HepG2 (cell line): ENCODE results near the gene MMP25. TPM values are rescaled to one million over a fixed set of nuclear protein-coding genes. Genes with fewer than 3 reads are reported as not detected.

ENCODE experiments used
- ATAC-seq: fragments of 200-7000 bp; cut with Tn5 transposase; 3 replicates; pipeline ENCODE4 v1.9.1; 2020; ENCODE audit warnings: mild to moderate bottlenecking, moderate library complexity
- BruUV-seq: library from RNA; stranded (reverse); fragments of 400-500 nt; replicated peaks from 2 replicates; lab custom pipeline; 2021; lab: Mats Ljungman, UMichigan
- CTCF ChIA-PET: fragments of 300-600 bp; formaldehyde crosslinking; extraction: SDS; loops from one replicate; lab custom pipeline; 2021; ENCODE audit warnings: low total read pairs, inconsistent platforms, low intra/inter-chr PET ratio; lab: Yijun Ruan, JAX
- POLR2A ChIA-PET: fragments of 350-600 bp; sonication (Branson Sonifier 250); formaldehyde crosslinking; loops from one replicate; lab custom pipeline; 2020; ENCODE audit warnings: antibody characterized with exemption, inconsistent platforms; lab: Yijun Ruan, JAX
- DNase-seq: peaks from one replicate; pipeline ENCODE4 v3.0.0-alpha.2; 2015; ENCODE audit warnings: low spot score
- FAIRE-seq: peaks from 3 replicates; lab custom pipeline; 2011; peaks lifted over from hg19 to GRCh38; lab: Jason Lieb, UNC
- H2AFZ ChIP-seq: one replicate; pipeline ENCODE4 v1.6.1; 2011; ENCODE audit warnings: low read length, inconsistent platforms
- H3K27ac ChIP-seq: fragments of 300-600 bp; 3 replicates; pipeline ENCODE4 v1.8.0; 2011; ENCODE audit warnings: mixed run types, mild to moderate bottlenecking, mixed read lengths, low read length, inconsistent platforms; ENCODE audit not compliant: insufficient read depth; ENCODE audit errors: extremely low read length
- H3K27me3 ChIP-seq, 2 experiments: fragments of 200-600 bp in 1 of 2; 2 replicates in 1 of 2; 3 replicates in 1 of 2; pipeline versions ENCODE4 v1.6.0 to v1.8.0; 2011; ENCODE audit warnings: low read length in 2 of 2, mild to moderate bottlenecking in 2 of 2, moderate library complexity in 2 of 2, inconsistent platforms in 1 of 2; ENCODE audit not compliant: insufficient read depth in 2 of 2, control insufficient read depth in 1 of 2
- H3K36me3 ChIP-seq, 2 experiments: fragments of 200-600 bp in 1 of 2; replicated peaks in 1 of 2; 2 replicates in 1 of 2; 3 replicates in 1 of 2; pipeline versions ENCODE4 v1.5.1 to v1.8.0; 2011; ENCODE audit warnings: low read length in 2 of 2, inconsistent platforms in 1 of 2; ENCODE audit not compliant: insufficient read depth in 2 of 2, control insufficient read depth in 1 of 2
- H3K4me1 ChIP-seq: 2 replicates; pipeline ENCODE4 v1.5.1; 2012; ENCODE audit warnings: low read length, inconsistent platforms; ENCODE audit not compliant: insufficient read depth
- H3K4me2 ChIP-seq: 2 replicates; pipeline ENCODE4 v1.6.0; 2011; ENCODE audit warnings: low read depth, low read length, inconsistent platforms
- H3K4me3 ChIP-seq, 3 experiments: fragments of 200-600 bp in 1 of 3; sonication (generic), shearing (Covaris generic) in 1 of 3; replicated peaks in 1 of 3; 2 replicates each; pipeline ENCODE4 v1.5.1; 2011 to 2016; ENCODE audit warnings: low read length in 3 of 3, inconsistent platforms in 2 of 3, low read depth in 2 of 3, mild to moderate bottlenecking in 2 of 3, control low read depth in 1 of 3, mixed read lengths in 1 of 3; ENCODE audit not compliant: insufficient read depth in 1 of 3
- H3K79me2 ChIP-seq: one replicate; pipeline ENCODE4 v1.6.1; 2011; ENCODE audit warnings: low read length, inconsistent platforms; ENCODE audit not compliant: insufficient read depth
- H3K9ac ChIP-seq: 2 replicates; pipeline ENCODE4 v1.6.0; 2011; ENCODE audit warnings: mild to moderate bottlenecking, low read depth, low read length, inconsistent platforms; ENCODE audit not compliant: insufficient read depth
- H3K9me3 ChIP-seq: 2 replicates; pipeline ENCODE4 v1.5.1; 2012; ENCODE audit warnings: mild to moderate bottlenecking, low read length
- H4K20me1 ChIP-seq: 2 replicates; pipeline ENCODE4 v1.6.0; 2011; ENCODE audit warnings: inconsistent platforms, mild to moderate bottlenecking, low read length, moderate library complexity; ENCODE audit not compliant: insufficient read depth
- EEA1 ChIP-seq: sonication (generic); formaldehyde crosslinking; IDR thresholded peaks from 2 replicates; pipeline ENCODE4 v1.5.1; 2020; ENCODE audit warnings: mild to moderate bottlenecking, missing genetic modification reagents, borderline replicate concordance
- ESRRA ChIP-seq: sonication (generic); formaldehyde crosslinking; IDR thresholded peaks from 2 replicates; pipeline ENCODE4 v1.5.1; 2020; ENCODE audit warnings: mild to moderate bottlenecking, low read depth, missing genetic modification reagents
- FOXA3 ChIP-seq: IDR thresholded peaks from 2 replicates; pipeline ENCODE4 v1.6.1; 2016; ENCODE audit warnings: missing genetic modification reagents, missing compliant biosample characterization
- KAT7 ChIP-seq: IDR thresholded peaks from 2 replicates; pipeline ENCODE4 v1.6.1; 2018; ENCODE audit warnings: borderline replicate concordance, missing compliant biosample characterization
- KAT8 ChIP-seq: IDR thresholded peaks from 2 replicates; pipeline ENCODE4 v1.6.1; 2016; ENCODE audit warnings: missing genetic modification reagents, missing compliant biosample characterization
- MEF2D ChIP-seq: sonication (generic); formaldehyde crosslinking; IDR thresholded peaks from 2 replicates; pipeline ENCODE4 v1.5.1; 2020; ENCODE audit warnings: mild to moderate bottlenecking, missing genetic modification reagents
- MEIS2 ChIP-seq: sonication (generic); formaldehyde crosslinking; IDR thresholded peaks from 2 replicates; pipeline ENCODE4 v1.9.0; 2021; ENCODE audit warnings: mild to moderate bottlenecking, missing genetic modification reagents
- MIER3 ChIP-seq: IDR thresholded peaks from 2 replicates; pipeline ENCODE4 v1.6.1; 2016; ENCODE audit warnings: missing compliant biosample characterization, borderline replicate concordance
- PITX1 ChIP-seq: sonication (generic); formaldehyde crosslinking; IDR thresholded peaks from 2 replicates; pipeline ENCODE4 v1.5.1; 2020; ENCODE audit warnings: mild to moderate bottlenecking, missing genetic modification reagents
- SRF ChIP-seq: IDR thresholded peaks from 2 replicates; pipeline ENCODE4 v1.6.1; 2011; ENCODE audit warnings: mild to moderate bottlenecking, low read depth, low read length, moderate library complexity
- TBX2 ChIP-seq: sonication (generic); formaldehyde crosslinking; IDR thresholded peaks from 2 replicates; pipeline ENCODE4 v1.5.0; 2020; ENCODE audit warnings: missing genetic modification reagents, mild to moderate bottlenecking, borderline replicate concordance
- ZBTB25 ChIP-seq: IDR thresholded peaks from 2 replicates; pipeline ENCODE4 v1.6.1; 2018; ENCODE audit warnings: missing genetic modification reagents
- ZBTB33 ChIP-seq: sonication (generic); formaldehyde crosslinking; IDR thresholded peaks from 2 replicates; pipeline ENCODE4 v1.4.0; 2020; ENCODE audit warnings: missing genetic modification reagents
- ZNF160 ChIP-seq: sonication (generic); formaldehyde crosslinking; IDR thresholded peaks from 2 replicates; pipeline ENCODE4 v1.8.0; 2022; ENCODE audit warnings: mild to moderate bottlenecking, inconsistent platforms, missing genetic modification reagents
- ZNF687 ChIP-seq: sonication (generic); formaldehyde crosslinking; IDR thresholded peaks from 2 replicates; pipeline ENCODE4 v1.5.1; 2020; ENCODE audit warnings: mild to moderate bottlenecking, missing genetic modification reagents, moderate library complexity
- ZSCAN25 ChIP-seq: sonication (generic); formaldehyde crosslinking; IDR thresholded peaks from 2 replicates; pipeline ENCODE4 v1.8.0; 2022; ENCODE audit warnings: mild to moderate bottlenecking, missing genetic modification reagents
- WGBS: methylation state at CpG from one replicate; pipeline ENCODE4 v1.1.6; 2017; ENCODE audit warnings: low lambda C conversion rate; 5-methylcytosine and 5-hydroxymethylcytosine counted together
- in situ Hi-C: cut with HindIII; loops from 2 replicates; pipeline ENCODE4 v1.10.0; 2017; ENCODE audit warnings: low pct_unique_long_range_greater_than_20kb; ENCODE audit not compliant: extremely low pct_ligation_motif_present
- intact Hi-C: fragments of 100-400 bp; cut with micrococcal nuclease; formaldehyde crosslinking; loops from one replicate; pipeline ENCODE4 v1.10.0; 2022; ENCODE audit not compliant: unreplicated experiment
- polyA plus RNA-seq, 8 experiments: library from polyadenylated mRNA; depleted of rRNA in 3 of 8; stranded (reverse) in 7 of 8; unstranded in 1 of 8; fragments of >200 nt; fragmentation: Illumina TruSeq in 4 of 8; extraction: Trizol in 4 of 8; gene quantifications; 2 replicates each; pipeline versions ENCODE4 v1.2.1 to v1.2.3, GENCODE V29; 2011 to 2016; ENCODE audit warnings: low read depth in 4 of 8, missing spikeins in 1 of 8, mixed read lengths in 1 of 8; ENCODE audit not compliant: insufficient read depth in 1 of 8
- total RNA-seq, 5 experiments: library from RNA; depleted of rRNA; stranded (reverse); fragments of >200 nt; fragmentation: Illumina TruSeq; extraction: Trizol; gene quantifications; 2 replicates each; pipeline ENCODE4 v1.2.3, GENCODE V29; 2016; ENCODE audit warnings: low read depth in 1 of 5

The MMP25 gene
- total and polyA plus RNA-seq, 2 of the 13 experiments (the other 11 are each of a cell fraction or from before 2014, with no cell fraction given) = 0.04 to 0.08 TPM

- peaks cover 17% of the 10 kb centered on the region for H3K79me2 ChIP-seq
- in situ Hi-C loops = no loop called here
- peaks cover 9 to 16% of the 10 kb centered on the region in 2 experiments; a peak in 2 of 5 replicates for H3K36me3 ChIP-seq
- FAIRE-seq = peak; percentile 85
- DNase-seq = peak; percentile 87
- CTCF ChIA-PET = no interaction called here
- H4K20me1 ChIP-seq = no peaks in the 10 kb centered on the region
- intact Hi-C loops = no loop called here
- peak within 1 kb of the TSS; percentile 57 to 90 (median 71) for H3K4me3 ChIP-seq
- H2AFZ ChIP-seq = no peak within 1 kb of the TSS
- peaks cover 37% of the 10 kb centered on the region for H3K4me1 ChIP-seq
- H3K27ac ChIP-seq = peak within 1 kb of the TSS; percentile 82
- BruUV-seq = no TSS peak
- peak within 1 kb of the TSS; percentile 94 for H3K4me2 ChIP-seq
- WGBS = 0% methylated on average over 13 of the region's 13 CpGs
- no peaks in the 10 kb centered on the region; a peak in 2 of 5 replicates for H3K27me3 ChIP-seq
- ATAC-seq = peak; percentile 77
- peak within 1 kb of the TSS; percentile 96 for H3K9ac ChIP-seq
- POLR2A ChIA-PET = interaction anchor here (0.6 to 4.9 kb wide), 19 partner anchors 10 to 127 kb away, joined by 3 to 38 read pairs (median 7); partner anchors contain the start of genes HCFC1R1, THOC6, TNFRSF12A and ZNF205
- no peaks in the 10 kb centered on the region for H3K9me3 ChIP-seq
- TF ChIP-seq MEIS2 (0 out of 2 replicates have a peak, but pooled peaks have one; percentile 33), ZBTB33 (CRISPR knock-in tag) (peak; percentile 34; the same call in 1 of the 2 replicates), KAT7 (CRISPR knock-in tag) (no peak), ZNF160 (no peak; the same call in 1 of the 2 replicates), ZSCAN25 (CRISPR knock-in tag) (no peak), PITX1 (CRISPR knock-in tag) (peak; percentile 46; the same call in 1 of the 2 replicates), ESRRA (CRISPR knock-in tag) (peak; percentile 95), ZBTB25 (CRISPR knock-in tag) (peak; percentile 40; the same call in 1 of the 2 replicates), EEA1 (CRISPR knock-in tag) (peak; percentile 59; the same call in 1 of the 2 replicates), KAT8 (CRISPR knock-in tag) (peak; percentile 59), SRF (no peak), ZNF687 (peak; percentile 98), MEF2D (CRISPR knock-in tag) (peak; percentile 52; the same call in 1 of the 2 replicates), TBX2 (CRISPR knock-in tag) (peak; percentile 50), FOXA3 (peak; percentile 45), MIER3 (peak; percentile 63; the same call in 1 of the 2 replicates)
These were observed 18.8 kb downstream of the MMP25 start, which contains the start of gene IL32 for GRCh38 chr16:3065069-3065741. Gene IL32, plus strand, starts transcription at chr16:3065640. Its CDS starts 172 bp downstream, at chr16:3065812.
